ENCODE data around the gene VAV1. TPM values are rescaled to one million over a fixed set of nuclear protein-coding genes. Genes with fewer than 3 reads are reported as not detected.
"Not testable (repeated sequence)": the region's sequence is repeated elsewhere in the genome, so short reads cannot be mapped to it uniquely, and the experiment has no call there.

The VAV1 gene
- total RNA-seq, 2 experiments from 2014 or later = 77.9 to 84.5 TPM

DNA sequence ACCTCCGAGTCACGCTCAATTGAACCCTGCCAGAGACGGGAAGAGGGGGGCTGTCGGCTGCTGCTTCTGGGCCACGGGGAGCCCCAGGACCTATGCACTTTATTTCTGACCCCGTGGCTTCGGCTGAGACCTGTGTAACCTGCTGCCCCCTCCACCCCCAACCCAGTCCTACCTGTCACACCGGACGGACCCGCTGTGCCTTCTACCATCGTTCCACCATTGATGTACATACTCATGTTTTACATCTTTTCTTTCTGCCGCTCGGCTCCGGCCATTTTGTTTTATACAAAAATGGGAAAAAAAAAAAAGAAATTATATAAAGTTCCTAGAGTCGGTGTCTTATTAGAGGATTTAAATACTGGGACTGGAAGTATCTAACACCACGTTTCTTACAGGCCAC is 21.3 kb upstream of the VAV1 start:
- H3K27me3 Mint-ChIP-seq = no peaks in the 10 kb centered on the region
- POLR2A ChIA-PET = no interaction called here
- peaks cover 48% of the 10 kb centered on the region for H3K36me3 Mint-ChIP-seq
- H3K27ac Mint-ChIP-seq = no peak overlapping the region
- no peak for DNase-seq
- H3K4me1 Mint-ChIP-seq (ENCODE audit: low read depth) = peaks cover 11% of the 10 kb centered on the region
- CTCF ChIA-PET = interaction anchor here (1.2 kb wide), 1 partner anchor 21 kb away, joined by 3 read pairs; the partner anchor contains the start of gene VAV1
- intact Hi-C loops (cut with micrococcal nuclease) = no loop called here
- H3K9me3 Mint-ChIP-seq = no peaks in the 10 kb centered on the region
- H3K4me3 Mint-ChIP-seq = no peak overlapping the region

DNA sequence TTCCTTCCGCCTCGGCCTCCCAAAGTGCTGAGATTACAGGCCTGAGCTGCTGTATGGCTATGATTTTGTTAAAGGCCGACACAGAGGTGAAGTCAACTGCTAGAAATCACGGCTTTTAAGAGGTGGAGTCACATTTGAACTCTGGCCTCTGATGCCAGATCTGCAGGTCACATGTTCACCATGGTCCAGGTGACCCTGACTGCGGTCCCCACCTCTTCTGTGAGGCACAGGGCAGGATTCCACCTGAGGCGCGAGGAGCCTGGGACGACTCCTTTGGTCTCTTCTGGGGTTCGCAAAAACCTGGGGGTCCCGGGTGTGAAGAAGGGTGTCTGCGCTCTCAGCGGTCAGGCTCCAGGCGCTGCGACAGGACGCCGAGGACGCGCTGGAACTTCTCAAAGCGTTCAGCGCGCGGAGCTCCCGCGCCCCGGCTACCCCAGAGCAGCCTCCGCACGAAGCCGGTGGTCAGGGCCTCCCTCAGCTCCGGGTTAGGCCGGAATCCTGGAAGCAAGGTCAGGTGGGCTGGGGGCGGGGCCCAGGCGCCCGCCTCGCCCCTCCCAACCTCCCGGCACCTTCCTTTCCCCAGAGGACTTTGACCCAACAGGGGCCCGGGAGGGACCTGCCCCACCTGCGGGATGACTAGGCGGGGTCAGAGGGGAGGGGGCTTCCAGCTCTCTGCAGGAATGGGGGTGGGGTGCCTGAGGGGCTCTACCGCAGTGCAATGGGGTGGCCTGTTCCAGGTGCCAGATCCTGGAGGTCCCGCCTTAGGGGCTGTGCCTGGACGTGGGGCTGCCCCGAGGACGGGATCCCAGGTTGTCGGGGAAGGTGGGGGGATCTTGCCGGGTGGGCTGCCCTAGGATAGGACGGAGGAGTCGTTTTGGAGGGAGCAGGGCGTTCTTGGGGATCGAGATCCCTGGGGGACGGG is 20.0 kb upstream of the VAV1 start:
- no peak overlapping the region for H3K27ac Mint-ChIP-seq
- POLR2A ChIA-PET = no interaction called here

DNA sequence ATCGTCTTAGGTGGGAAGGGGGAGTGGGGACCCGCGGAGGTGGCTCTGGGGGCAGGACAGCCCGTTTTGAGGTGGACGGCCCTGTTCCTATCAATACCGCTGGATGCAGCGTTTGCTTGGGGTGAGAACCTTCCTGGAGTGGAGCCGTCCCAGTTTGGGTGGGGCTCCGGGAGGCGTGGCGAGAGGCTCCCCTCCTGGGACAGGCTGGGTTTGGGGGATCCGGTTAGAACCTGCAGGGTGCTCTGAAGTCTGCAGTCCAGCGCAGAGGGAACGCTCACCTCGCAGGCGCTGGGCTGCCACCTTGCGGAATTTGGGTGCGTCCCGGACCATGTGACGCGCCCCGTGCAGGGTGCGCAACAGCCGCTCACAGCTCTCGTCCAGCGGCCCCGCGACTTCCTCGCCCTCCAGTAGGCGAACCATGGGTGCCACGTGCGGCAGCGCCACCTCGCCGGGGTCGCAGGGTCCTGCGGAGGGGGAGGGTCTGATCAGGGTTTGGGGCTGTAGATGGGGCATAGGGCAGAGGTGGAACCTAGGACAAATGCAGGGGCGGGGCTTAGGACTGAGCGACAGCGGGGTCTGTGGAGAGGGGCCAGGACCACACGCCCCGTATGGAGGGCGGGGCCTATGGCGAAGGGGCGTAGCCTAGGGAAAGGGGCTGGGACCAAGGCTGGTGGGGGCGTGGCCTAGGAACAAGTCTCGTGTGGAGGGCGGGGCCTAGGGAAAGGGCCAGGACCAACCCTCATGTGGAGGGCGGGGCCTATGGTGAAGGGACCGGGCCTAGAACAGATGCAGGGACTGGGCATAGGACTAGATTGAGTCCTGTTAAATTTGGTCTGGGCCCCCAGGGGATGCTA is 19.1 kb upstream of the VAV1 start:
- intact Hi-C loops (cut with micrococcal nuclease) = loop anchor here (1.0 kb wide), 1 partner anchor 14 kb away; the partner anchor contains the start of gene SH2D3A
- POLR2A ChIA-PET = no interaction called here
- peak overlapping the region; percentile 67 for H3K27ac Mint-ChIP-seq
- H3K4me1 Mint-ChIP-seq (ENCODE audit: low read depth) = peaks cover 13% of the 10 kb centered on the region
- peak; percentile 88 for DNase-seq
- CTCF ChIA-PET = interaction anchor here (0.6 to 1.7 kb wide), 6 partner anchors 10 to 237 kb away, joined by 3 to 10 read pairs (median 3); no protein-coding TSS in a partner anchor
- peak overlapping the region; percentile 68 for H3K4me3 Mint-ChIP-seq
- peaks cover 41% of the 10 kb centered on the region for H3K36me3 Mint-ChIP-seq
- no peaks in the 10 kb centered on the region for H3K9me3 Mint-ChIP-seq
- no peaks in the 10 kb centered on the region for H3K27me3 Mint-ChIP-seq

More for the DNA sequence above, 20.0 kb upstream of the VAV1 start:
- no peaks in the 10 kb centered on the region for H3K27me3 Mint-ChIP-seq
- peaks cover 11% of the 10 kb centered on the region for H3K4me1 Mint-ChIP-seq (ENCODE audit: low read depth)
- H3K36me3 Mint-ChIP-seq = peaks cover 44% of the 10 kb centered on the region
- H3K4me3 Mint-ChIP-seq = no peak overlapping the region
- no peaks in the 10 kb centered on the region for H3K9me3 Mint-ChIP-seq
- intact Hi-C loops (cut with micrococcal nuclease) = loop anchor here (1.0 kb wide), 1 partner anchor 15 kb away; the partner anchor contains the start of gene SH2D3A
- CTCF ChIA-PET = interaction anchor here (0.6 to 1.7 kb wide), 5 partner anchors 39 to 236 kb away, joined by 3 to 10 read pairs (median 3); no protein-coding TSS in a partner anchor
- DNase-seq = no peak

DNA sequence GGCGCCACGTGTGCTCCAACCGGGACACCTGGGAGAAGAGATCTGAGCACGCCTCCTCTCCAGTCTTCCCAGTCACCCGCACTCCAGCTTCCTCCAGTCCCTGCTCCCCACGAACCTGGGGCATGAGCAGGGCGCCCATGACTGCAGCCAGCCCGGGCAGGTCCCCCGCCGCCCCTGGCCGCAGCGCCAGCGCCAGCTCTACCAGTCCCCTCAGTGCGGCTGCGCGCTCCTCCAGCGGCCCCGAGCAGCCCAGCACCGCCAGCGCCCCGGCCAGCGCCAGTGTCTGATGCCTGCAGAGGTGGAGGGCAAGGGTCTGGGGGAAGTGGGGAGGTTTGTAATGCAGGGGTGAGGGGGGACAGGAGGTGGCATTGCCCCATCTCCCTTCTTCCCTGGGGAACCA is 18.4 kb upstream of the VAV1 start:
- CTCF ChIA-PET = interaction anchor here (1.0 to 1.7 kb wide), 2 partner anchors 14 to 109 kb away, joined by 3 to 10 read pairs; no protein-coding TSS in a partner anchor
- Mint-ChIP-seq H3K4me1 (ENCODE audit: low read depth) (peaks cover 16% of the 10 kb centered on the region), H3K4me3 (no peak overlapping the region), H3K27me3 (no peaks in the 10 kb centered on the region), H3K9me3 (no peaks in the 10 kb centered on the region), H3K36me3 (peaks cover 45% of the 10 kb centered on the region), H3K27ac (no peak overlapping the region)
- DNase-seq = no peak
- POLR2A ChIA-PET = no interaction called here
- intact Hi-C loops (cut with micrococcal nuclease) = no loop called here

DNA sequence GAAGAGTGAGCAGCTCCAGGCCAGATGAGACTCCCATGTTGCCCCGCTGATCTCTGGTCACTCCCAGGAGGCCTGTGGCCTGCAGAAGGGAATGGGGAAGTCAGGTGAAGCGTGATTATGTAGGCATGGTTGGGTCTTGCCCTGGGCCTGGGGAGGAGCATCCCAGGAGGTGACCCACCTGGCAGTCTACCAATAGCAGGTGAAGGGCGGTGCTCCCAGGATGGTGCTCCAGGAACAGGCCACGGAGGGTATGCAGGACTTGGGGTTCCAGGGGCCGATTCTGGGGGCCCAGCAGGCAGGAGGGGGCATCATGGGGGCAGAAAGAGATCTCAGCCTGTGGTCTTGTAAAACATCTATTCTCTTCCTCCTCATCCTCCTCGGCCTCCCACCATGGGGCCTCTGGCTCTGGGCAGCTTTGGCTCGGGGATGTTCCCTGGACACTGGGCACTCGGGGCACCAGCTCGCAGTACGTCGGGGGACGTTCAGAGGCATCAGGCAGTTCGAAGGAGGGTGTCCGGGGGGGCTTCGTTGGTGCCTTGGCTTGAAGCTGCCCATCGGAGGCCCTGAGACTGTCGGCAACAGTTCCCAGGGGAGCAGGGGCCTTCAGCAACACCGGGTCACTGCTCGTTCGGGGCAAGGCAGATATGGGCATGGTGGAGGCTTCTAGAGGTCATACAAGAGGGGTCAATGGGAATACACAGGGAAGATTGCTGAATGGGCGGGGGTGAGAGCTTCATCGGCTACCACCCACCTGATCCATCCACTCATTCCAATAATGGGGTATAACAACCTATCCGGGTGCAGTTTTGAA is 17.6 kb upstream of the VAV1 start:
- POLR2A ChIA-PET = no interaction called here
- CTCF ChIA-PET = interaction anchor here (0.7 to 1.7 kb wide), 3 partner anchors 107 to 238 kb away, joined by 4 to 10 read pairs (median 5); no protein-coding TSS in a partner anchor
- intact Hi-C loops (cut with micrococcal nuclease) = no loop called here
- Mint-ChIP-seq H3K27me3 (no peaks in the 10 kb centered on the region), H3K4me3 (no peak overlapping the region), H3K4me1 (ENCODE audit: low read depth) (peaks cover 16% of the 10 kb centered on the region), H3K27ac (no peak overlapping the region), H3K36me3 (peaks cover 46% of the 10 kb centered on the region), H3K9me3 (no peaks in the 10 kb centered on the region)
- no peak for DNase-seq

DNA sequence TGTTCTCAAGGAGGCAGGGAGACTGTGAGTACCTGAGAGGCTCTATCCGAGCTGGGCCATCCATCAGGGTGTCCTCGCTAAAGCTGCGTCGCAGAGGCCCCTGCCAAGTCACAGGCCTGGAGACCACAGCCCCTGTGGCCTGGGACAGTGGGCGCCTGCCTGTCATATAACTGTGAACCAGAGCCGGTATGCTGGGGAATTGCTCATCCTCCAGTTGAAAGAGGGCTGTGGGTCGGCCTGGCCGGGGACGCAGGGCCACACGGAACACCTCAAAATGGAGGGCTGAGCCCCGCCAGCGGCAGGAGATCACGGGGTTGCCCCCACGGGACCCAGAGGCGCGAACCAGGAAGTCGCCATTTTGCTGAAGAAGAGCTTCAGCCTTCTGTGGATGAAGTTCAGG is 11.9 kb upstream of the VAV1 start:
- Mint-ChIP-seq H3K27ac (no peak overlapping the region), H3K27me3 (no peaks in the 10 kb centered on the region), H3K4me3 (no peak overlapping the region), H3K4me1 (ENCODE audit: low read depth) (peaks cover 12% of the 10 kb centered on the region), H3K36me3 (peaks cover 18% of the 10 kb centered on the region), H3K9me3 (no peaks in the 10 kb centered on the region)
- no peak for DNase-seq
- intact Hi-C loops (cut with micrococcal nuclease) = no loop called here
- CTCF ChIA-PET = interaction anchor here (0.7 kb wide), 1 partner anchor 22 kb away, joined by 3 read pairs; no protein-coding TSS in a partner anchor
- POLR2A ChIA-PET = interaction anchor here (0.6 to 1.8 kb wide), 2 partner anchors 12 to 1535 kb away, joined by 3 to 7 read pairs; partner anchors contain the start of gene VAV1

DNA sequence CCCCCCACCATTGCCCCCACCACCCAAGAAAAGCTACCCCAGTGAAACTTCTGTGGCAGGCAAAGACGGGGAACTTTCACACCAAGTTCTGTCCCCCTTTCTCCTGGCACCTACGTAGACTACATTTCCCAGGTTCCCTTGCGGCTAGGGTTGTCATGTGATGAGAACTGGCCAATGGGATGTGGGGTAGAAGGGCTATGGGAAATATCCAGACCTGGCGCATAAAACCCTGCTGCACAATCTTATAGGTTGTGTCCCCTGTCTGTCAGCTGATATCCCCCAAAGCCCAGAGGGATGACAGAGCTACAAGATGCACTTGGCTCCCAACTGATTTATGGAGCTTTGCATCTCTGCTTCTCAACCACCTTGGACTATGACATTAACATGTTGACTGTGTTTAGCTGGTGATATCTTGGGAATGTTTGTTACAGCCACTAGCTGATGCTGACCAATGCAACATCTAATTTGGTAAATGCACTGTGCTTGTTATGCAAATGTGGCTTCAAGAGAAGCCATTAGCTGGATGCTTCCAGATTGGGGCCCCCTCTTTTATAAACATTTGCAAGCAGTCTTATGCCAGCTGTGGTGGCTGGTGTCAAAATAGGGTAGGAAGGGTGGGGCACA is 11.3 kb upstream of the VAV1 start:
- no peaks in the 10 kb centered on the region for H3K27me3 Mint-ChIP-seq
- H3K36me3 Mint-ChIP-seq = peaks cover 18% of the 10 kb centered on the region
- peaks cover 17% of the 10 kb centered on the region for H3K4me1 Mint-ChIP-seq (ENCODE audit: low read depth)
- POLR2A ChIA-PET = interaction anchor here (0.6 to 1.8 kb wide), 2 partner anchors 12 to 1534 kb away, joined by 3 to 7 read pairs; partner anchors contain the start of gene VAV1
- no peak overlapping the region for H3K4me3 Mint-ChIP-seq
- CTCF ChIA-PET = interaction anchor here (0.7 kb wide), 1 partner anchor 23 kb away, joined by 3 read pairs; no protein-coding TSS in a partner anchor
- intact Hi-C loops (cut with micrococcal nuclease) = no loop called here
- H3K9me3 Mint-ChIP-seq = no peaks in the 10 kb centered on the region
- H3K27ac Mint-ChIP-seq = no peak overlapping the region
- peak; percentile 47 for DNase-seq

DNA sequence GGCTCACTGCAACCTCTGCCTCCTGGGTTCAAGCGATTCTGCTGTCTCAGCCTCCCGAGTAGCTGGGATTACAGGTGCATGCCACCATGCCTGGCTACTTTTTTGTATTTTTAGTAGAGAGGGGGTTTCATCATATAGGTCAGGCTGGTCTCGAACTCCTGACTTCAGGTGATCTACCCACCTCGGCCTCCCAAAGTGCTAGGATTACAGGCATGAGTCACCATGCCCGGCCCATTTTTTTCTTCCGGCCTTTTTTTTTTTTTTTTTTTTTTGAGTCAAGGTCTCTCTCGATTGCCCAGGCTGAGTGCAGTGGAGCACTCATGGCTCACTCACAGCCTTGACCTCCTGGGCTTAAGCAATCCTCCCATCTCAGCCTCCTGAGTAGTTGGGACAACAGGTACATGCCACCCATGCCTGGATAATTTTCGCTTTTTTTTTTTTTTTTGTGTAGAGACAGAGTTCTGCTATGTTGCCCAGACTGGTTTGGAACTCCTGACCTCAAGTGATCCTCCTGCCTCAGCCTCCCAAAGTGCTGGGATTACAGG is 10.2 kb upstream of the VAV1 start:
- H3K27me3 Mint-ChIP-seq; POLR2A ChIA-PET; intact Hi-C loops (cut with micrococcal nuclease); H3K9me3 Mint-ChIP-seq; H3K27ac Mint-ChIP-seq; DNase-seq; H3K4me3 Mint-ChIP-seq; CTCF ChIA-PET: not testable (repeated sequence)
- peaks cover 22% of the 10 kb centered on the region for H3K4me1 Mint-ChIP-seq (ENCODE audit: low read depth)
- H3K36me3 Mint-ChIP-seq = peaks cover 18% of the 10 kb centered on the region

DNA sequence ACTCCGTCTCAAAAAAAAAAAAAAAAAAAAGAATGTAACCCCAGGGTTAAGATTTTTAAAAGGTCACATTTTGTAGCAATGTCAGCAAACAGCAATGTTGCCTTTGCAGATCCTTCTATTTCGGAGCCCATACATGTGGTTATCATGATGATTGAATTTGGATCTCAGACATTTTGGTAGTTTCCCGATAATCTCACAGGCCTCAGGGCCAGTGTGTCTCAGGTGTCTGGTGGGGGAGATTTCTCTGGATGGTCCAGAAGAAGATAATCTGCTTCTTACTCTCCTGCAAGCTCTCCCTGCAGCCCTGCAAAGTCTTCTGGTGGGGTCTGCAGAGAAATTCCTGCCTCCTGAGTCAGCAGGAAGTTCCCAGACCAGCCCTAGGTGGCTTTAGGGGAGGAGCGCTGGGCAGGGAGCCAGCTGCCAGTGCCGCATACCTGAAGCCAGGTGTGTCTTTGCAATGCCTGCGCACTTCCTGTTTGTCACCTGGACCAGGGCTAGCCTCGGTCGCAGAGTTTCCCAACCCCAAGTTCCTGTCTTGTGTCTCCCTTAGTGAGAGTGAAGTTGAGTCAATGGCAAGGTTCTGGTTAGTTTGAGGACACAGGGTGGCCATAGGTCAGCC is 6.7 kb upstream of the VAV1 start:
- peak overlapping the region; percentile 92 for H3K27ac Mint-ChIP-seq
- no peaks in the 10 kb centered on the region for H3K9me3 Mint-ChIP-seq
- ChIA-PET POLR2A (no interaction called here), CTCF (interaction anchor here (1.4 to 5.8 kb wide), 3 partner anchors 28 to 98 kb away, joined by 5 to 51 read pairs (median 33); partner anchors contain the start of gene GPR108)
- no peaks in the 10 kb centered on the region for H3K36me3 Mint-ChIP-seq
- intact Hi-C loops (cut with micrococcal nuclease) = loop anchor here (2.0 to 5.0 kb wide), 2 partner anchors 47 to 249 kb away; no protein-coding TSS in a partner anchor
- DNase-seq = peak; percentile 29
- peaks cover 31% of the 10 kb centered on the region for H3K4me1 Mint-ChIP-seq (ENCODE audit: low read depth)
- no peaks in the 10 kb centered on the region for H3K27me3 Mint-ChIP-seq
- peak overlapping the region; percentile 85 for H3K4me3 Mint-ChIP-seq

Data from activated CD4-positive, alpha-beta memory T cell treated with anti-CD3 and anti-CD28 coated beads for 36 hours (primary cell).